GM18505 (cell line): Measurements from ENCODE around the gene SAFB2.

ENCODE experiments used
- ATAC-seq: cut with Tn5 transposase; IDR thresholded peaks from one replicate; pipeline ENCODE4 v1.9.1; 2021; ENCODE audit not compliant: unreplicated experiment
- POLR2A ChIP-seq: IDR thresholded peaks from 4 replicates; pipeline ENCODE4 v1.6.1; 2011; ENCODE audit warnings: borderline replicate concordance; ENCODE audit not compliant: insufficient read depth, insufficient read length; ENCODE audit errors: extremely low read depth

The SAFB2 gene

DNA sequence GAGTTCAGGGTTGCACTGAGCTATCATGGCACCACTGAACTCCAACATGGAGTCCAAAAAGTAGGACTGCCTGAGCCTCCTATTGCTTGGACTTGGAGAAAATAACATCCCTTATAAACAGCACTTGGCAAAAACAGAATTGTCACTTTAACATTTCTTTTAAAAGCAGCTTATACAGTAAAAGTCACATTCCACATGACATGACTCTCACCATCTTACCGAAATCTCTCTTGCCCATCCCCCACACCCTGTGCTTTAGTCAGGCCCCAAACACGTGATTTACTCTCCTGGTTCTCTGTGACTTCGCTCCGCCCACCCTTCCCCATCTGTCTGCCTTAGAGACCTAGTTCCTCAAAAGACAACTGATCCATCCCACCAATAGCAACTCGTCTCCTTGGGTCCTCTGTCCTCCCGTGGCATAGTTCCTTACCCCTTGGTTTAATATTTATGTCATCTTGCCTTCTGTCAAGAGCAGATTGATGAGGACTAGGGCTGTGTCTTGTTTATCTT lies 4.9 kb upstream of the SAFB2 start:
- no peak for ATAC-seq
- no peak for TF ChIP-seq POLR2A

DNA sequence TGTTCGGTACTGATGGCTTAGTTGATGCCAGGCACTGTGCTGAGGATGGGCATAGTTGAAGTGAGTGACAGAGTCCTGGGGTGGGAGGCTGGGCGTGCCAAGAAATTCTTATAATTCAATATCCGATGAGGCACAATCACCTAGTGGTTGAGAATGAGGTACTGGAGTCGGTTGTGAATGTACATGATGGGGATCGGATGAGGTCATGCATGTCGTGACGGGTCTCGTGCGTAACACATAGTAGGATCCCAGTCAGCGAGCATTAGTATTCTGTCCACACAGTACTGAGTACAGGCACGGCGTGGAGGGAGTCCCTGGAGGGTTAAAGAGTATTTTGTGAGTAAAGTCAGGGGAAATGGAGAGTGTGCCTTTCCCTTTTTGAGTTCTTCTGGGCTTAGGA lies 3.1 kb upstream of the SAFB2 start:
- no peak for ATAC-seq
- TF ChIP-seq POLR2A = no peak

DNA sequence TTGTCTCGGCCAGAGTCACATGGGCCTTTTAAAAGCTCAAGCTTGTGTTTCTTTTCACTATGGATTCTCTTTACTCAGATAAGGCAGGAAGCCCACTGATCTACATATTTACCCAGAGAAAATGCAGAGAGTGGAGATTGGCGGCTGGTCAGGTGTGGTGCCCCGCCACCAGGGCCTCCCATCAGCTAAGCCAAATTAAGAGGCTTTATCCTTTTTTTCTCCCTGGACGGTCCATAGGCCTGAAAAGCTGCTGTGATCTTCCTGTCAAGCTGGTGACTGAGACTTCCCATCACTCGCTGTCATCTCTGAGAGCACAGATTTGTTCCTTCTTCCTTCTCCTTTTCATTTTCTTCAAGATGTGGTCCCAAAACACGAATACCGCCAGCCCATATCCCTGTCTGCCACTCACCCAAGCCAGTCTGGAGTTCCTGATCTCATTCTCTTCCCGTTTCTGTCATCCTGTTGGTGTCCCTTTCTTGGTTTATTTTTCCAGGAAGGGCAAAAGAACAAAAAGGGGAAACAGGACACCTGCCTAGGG lies 2.2 kb upstream of the SAFB2 start:
- no peak for TF ChIP-seq POLR2A
- no peak for ATAC-seq

DNA sequence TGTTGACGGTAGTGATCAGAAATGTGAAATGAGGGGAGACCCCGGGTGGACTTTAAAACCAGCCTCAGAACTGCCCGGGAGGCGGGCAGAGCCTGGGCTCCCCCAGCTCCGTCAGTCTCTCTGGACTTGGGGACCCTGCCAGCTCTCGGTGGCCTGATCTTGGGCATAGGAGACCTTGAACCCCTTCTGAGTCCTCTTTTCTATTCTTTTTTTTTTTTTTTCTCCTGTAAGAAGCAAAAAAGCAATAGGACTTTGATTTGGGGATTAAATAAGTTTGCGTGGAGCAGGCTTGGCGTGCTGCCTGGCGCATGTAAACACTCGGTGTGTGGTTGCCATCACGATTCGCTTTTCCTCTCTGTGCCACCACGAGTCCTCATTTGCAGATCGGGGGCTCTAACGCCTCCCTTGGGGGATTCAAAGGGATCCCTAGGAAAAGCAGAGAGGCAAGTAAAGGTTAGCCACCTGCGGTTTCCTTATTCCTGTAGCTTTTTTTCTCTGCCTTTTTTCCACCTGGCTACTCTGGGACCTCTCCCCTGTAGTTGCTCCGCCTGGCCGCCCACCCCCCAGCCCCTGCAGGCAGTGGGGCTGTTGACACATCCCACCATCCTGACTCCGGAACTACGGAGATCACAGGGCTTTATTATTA lies 1.6 kb upstream of the SAFB2 start:
- TF ChIP-seq POLR2A = no peak
- no peak for ATAC-seq

DNA sequence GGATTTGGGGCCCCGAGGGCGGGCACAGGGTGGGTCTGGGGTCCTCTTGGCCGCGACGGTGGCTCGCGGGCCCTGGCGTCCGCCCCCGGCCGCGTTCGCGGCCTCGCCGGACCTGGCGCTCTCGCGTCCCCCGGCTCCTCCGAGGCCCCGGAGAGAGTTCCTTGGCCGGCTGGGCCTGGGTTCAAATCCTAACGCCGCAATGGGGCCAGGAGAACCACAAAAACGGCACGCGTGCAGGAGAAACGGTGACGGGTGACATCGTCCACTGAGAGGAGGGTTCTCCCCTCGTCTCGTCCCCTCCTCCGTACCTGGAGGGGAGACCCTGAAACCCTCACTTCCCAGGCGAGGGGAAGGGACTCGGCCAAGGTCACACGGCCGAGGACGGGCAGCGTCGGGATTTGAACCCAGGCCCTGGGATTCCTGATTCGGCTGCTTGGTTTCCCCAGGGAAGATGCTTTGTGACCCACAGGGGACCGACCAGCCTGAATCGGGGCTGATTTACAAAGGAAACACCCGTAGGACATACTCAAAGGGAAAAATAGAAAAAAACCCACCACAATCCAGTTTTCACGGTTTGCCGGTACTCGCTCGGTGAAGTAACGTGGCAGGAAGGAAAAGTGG lies 931 bp upstream of the SAFB2 start:
- ATAC-seq = no peak
- peak; percentile 11 for TF ChIP-seq POLR2A

DNA sequence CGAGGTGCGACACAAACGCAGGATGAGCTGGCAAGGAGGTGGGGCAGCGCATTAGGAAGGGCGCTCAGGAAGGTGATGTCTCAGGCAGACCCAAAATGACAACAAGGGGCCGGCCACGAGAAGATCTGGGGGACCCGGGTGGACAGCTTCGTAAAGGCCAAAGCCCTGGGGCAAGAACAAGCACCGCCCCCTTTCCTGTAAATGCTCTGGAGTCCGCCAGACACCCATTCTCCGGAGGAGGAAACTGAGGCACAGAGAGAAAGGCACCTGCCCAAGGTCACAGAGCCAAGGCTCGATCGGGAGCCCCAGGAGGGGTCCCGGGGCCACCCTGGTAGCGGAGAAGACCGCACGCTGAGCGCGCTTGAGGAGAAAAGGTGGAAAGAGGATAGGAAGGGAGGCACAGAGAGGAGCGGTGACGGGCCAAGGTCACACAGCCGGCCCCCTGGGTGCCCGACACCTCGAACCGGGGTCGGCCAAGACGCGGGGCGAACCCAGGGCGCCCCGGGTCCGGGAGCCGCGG lies 571 bp downstream of the SAFB2 start:
- ATAC-seq = no peak

DNA sequence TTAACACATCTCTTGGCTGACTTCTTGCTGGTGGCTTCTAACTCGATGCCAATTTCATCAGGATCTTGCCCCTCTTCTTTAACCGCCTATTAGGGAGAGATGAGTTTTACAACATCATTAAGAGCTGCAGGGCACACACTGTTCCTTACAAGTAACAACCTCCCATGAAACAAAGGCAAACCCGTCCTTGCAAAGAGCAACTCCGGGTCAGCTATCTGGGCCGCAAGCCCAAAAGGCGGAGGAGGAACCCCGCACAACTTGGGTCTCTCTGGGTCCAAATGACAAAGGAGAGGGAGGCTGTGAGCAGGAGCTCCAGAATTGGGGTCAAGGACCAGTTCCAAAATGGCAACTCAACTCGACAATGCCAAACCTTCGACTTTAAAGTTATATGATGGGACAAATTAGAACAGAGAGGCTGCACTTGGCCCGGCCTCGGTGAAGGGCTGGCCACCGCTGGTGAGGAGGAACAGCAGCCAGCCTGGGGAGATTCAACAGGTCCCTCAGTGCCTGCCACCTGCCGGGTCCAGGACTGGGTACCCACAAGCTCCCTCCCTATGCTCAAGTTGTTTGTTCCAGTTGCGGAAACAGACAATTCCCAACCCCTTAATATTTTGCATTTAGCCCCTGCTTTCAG lies 1.1 kb downstream of the SAFB2 start:
- no peak for ATAC-seq
- TF ChIP-seq POLR2A = no peak

More for the DNA sequence above, 571 bp downstream of the SAFB2 start:
- no peak for TF ChIP-seq POLR2A

DNA sequence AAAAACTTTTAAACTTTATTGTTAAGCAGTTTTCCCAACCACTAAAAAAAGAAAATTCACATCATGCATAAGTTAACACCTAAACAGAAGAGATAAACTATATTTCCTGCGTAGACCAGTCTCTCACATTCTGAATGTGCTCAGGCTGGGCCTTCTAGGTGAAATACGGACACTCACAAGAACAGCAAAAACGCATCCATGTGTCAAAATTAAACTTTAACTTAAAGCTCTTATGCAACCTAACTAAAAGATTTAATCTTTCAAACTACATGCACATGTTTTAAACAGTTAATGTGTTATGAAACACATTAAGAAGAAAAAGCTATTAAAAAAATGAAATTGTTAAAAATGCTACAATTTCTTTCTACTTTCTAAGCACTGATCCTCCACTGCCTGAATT lies 2.6 kb downstream of the SAFB2 start:
- TF ChIP-seq POLR2A = no peak
- ATAC-seq = no peak

DNA sequence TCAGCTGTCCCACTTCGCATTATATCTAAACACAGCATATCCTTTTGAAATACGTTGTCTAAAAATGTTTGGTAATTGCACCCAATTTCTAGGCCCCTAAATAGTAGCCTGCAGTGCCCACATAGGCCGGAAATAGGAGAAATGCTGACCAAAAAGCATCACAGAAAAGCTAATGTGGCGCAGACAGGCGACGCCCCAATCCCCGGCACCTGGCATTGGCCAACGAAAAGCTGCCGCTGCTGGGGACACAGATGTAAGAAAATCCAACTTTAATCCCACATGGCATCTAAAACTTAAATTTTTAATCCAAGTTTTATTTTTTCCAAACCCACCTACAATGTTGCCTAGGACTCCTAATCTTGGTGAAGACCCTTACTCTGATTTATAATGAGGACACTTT lies 4.0 kb downstream of the SAFB2 start:
- no peak for ATAC-seq
- no peak for TF ChIP-seq POLR2A

DNA sequence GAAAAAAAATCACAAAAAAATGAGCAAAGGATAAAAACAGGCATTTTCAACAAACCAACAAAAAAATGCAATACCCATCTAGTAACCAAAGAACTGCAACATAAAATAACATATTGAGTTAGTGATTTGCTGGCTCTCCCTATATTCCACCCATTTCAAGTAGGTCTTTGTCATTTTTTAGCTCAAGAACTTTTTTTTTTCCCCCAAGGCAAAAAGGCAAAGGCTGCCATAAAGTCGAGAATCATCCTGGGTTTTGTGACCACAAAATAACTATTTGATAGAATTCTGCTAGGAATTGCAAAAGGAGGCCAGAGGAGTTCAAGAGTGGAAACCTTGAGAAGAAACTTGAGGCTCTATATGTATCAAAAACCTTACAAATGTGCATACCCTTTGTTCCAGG lies 5.5 kb downstream of the SAFB2 start:
- no peak for TF ChIP-seq POLR2A
- ATAC-seq = no peak

DNA sequence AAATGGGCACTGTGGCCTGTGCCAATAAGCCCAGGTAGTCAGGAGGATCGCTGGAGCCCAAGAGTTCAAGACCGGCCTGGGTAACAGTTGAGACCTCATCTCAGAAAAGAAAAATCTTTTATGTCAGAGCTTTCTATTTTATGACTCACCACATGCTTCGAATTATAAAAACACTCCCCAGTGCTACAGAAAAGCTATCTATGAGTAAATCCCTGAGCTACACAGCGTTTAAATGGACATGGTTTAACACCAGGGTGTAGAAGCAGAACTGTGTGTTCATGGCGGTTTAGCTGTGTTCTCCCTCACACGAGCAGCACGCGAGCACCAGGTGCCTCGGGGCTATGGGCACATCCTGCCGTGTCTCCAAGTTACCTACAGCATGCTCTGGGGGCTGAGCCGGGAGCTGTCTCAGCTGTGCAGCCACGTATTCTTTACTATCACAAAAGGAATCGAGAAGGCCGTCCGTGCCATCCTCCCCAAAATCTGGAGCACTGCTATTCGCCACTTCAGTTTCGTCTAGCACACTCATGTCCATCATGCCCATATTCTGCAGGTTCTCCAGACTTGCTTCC lies 6.7 kb downstream of the SAFB2 start:
- ATAC-seq = no peak
- TF ChIP-seq POLR2A = no peak

DNA sequence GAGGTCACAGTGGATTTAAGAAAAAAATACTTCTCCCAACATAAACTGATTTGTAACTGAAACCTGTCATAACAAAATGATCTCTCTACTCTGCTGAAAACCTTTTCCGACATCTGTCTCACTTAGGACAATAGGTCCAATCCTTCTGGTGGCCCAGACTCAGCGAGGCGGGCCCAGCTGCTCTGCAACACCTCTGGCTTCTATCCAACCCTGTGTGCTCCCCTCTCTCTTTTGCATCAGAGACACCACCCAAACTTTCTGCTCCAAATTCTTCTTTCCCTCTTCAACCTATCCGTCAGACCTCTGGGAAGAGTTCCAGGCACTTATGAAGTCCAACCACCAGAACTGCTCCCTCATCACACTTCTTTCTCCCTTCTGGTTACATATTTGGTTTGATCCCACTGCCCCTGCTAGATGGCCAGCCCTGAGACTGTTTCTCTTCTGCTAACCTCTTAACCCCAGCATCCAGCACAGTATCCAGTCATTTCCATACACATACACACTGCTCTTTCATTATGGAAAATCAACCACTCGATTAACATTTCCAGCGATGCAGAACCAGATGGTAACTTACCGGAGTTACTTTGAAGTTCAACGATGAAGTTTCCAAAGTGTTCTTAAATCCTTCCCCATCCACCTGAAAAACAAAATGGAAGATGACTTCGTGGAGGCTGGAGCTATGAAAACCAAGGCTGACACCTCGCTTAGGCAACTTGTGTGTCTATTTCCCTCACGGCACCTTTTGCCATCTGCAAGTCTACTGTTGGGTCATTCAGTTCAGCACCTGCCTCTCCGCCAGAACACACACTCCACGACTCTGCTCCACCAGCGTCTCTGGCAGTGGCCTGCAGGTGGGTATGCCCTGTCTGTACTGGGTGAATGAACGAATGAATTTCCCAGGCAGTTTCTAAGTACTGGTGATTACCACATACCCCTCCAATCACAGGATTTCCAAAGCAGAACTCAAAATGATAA lies 9.4 kb downstream of the SAFB2 start:
- ATAC-seq = no peak
- no peak for TF ChIP-seq POLR2A
